Spleen (tissue), 11 donors: Measurements from ENCODE around the gene KLHL25. TPM values are rescaled to one million over a fixed set of nuclear protein-coding genes. Genes with fewer than 3 reads are reported as not detected.

Source experiments
- DNase-seq: peaks from one replicate; pipeline ENCODE4 v3.0.0-alpha.2; 2020
- H3K27ac ChIP-seq, 8 donors: fragments of 200-600 bp; sonication (generic) in 7 of 8; 1 replicate in 4 of 8; 2 replicates in 4 of 8; pipeline versions ENCODE4 v1.5.0 to v1.8.0; 2016 to 2021; ENCODE audit warnings: inconsistent platforms in 4 of 8, mild to moderate bottlenecking in 4 of 8, moderate library complexity in 1 of 8
- H3K27me3 ChIP-seq, 7 donors: fragments of 200-600 bp; sonication (generic) in 6 of 7; replicated peaks in 1 of 7; 1 replicate in 4 of 7; 2 replicates in 3 of 7; pipeline versions ENCODE4 v1.5.0 to v1.8.0; 2016 to 2021; ENCODE audit warnings: inconsistent platforms in 3 of 7, mild to moderate bottlenecking in 1 of 7
- H3K36me3 ChIP-seq, 6 donors: fragments of 200-600 bp; sonication (generic) in 5 of 6; 1 replicate in 4 of 6; 2 replicates in 2 of 6; pipeline versions ENCODE4 v1.5.0 to v1.8.0; 2016 to 2021; ENCODE audit warnings: inconsistent platforms in 2 of 6
- H3K4me1 ChIP-seq, 6 donors: fragments of 200-600 bp; sonication (generic) in 5 of 6; 1 replicate in 3 of 6; 2 replicates in 3 of 6; pipeline versions ENCODE4 v1.5.0 to v1.8.0; 2016 to 2021; ENCODE audit warnings: inconsistent platforms in 3 of 6
- H3K4me3 ChIP-seq, 8 donors: fragments of 200-600 bp; sonication (generic) in 7 of 8; 1 replicate in 4 of 8; 2 replicates in 4 of 8; pipeline versions ENCODE4 v1.5.0 to v1.8.0; 2016 to 2021; ENCODE audit warnings: inconsistent platforms in 4 of 8, mild to moderate bottlenecking in 4 of 8, moderate library complexity in 2 of 8
- H3K9me3 ChIP-seq, 8 donors: fragments of 200-600 bp; sonication (generic) in 7 of 8; 1 replicate in 4 of 8; 2 replicates in 4 of 8; pipeline versions ENCODE4 v1.5.0 to v1.8.0; 2016 to 2021; ENCODE audit warnings: inconsistent platforms in 4 of 8
- CTCF ChIP-seq, 11 experiments: fragments of 200-600 bp in 7 of 11; fragments of 450-650 bp in 4 of 11; sonication (generic) in 4 of 11; IDR thresholded peaks in 8 of 11; conservative IDR thresholded peaks in 3 of 11; 1 replicate in 7 of 11; 2 replicates in 4 of 11; pipeline versions ENCODE4 v1.4.0 to v1.8.0; 2016 to 2021; ENCODE audit warnings: antibody characterized with exemption in 11 of 11, inconsistent platforms in 4 of 11, mild to moderate bottlenecking in 1 of 11
- POLR2A ChIP-seq, 3 donors: fragments of 450-650 bp; IDR thresholded peaks; one replicate each; pipeline ENCODE4 v1.5.1; 2017; ENCODE audit warnings: antibody characterized with exemption in 3 of 3, mild to moderate bottlenecking in 1 of 3
- POLR2AphosphoS5 ChIP-seq, 3 donors: sonication (generic); formaldehyde crosslinking; IDR thresholded peaks; one replicate each; pipeline ENCODE4 v1.5.1; 2017; ENCODE audit warnings: antibody characterized with exemption in 3 of 3
- WGBS, 5 donors: extraction: QIAGEN DNeasy Blood & Tissue Kit in 3 of 5; methylation state at CpG; one replicate each; pipeline versions ENCODE4 v1.1.5 to v1.1.7; 2013 to 2018; 5-methylcytosine and 5-hydroxymethylcytosine counted together
- intact Hi-C: fragments of 100-400 bp; cut with DNase I; formaldehyde crosslinking; loops from one replicate; pipeline ENCODE4 v1.15.0; 2023; ENCODE audit warnings: low total_unique reads
- polyA plus RNA-seq, 3 donors: library from polyadenylated mRNA; stranded (reverse); fragments of 200-250 nt; gene quantifications; one replicate each; pipeline ENCODE4 v1.2.1, GENCODE V29; 2013
- total RNA-seq, 7 donors: library from RNA; depleted of rRNA in 3 of 7; stranded (reverse); fragments of >200 nt in 3 of 7; fragmentation: NEBNext Ultra II Directional in 4 of 7; extraction: Animal tissue kit (Norgen Biotek cat#: 25700) in 4 of 7; gene quantifications; one replicate each; pipeline versions ENCODE4 v1.1.0 to v1.2.1, GENCODE V29; 2016 to 2021
- donor health status: healthy with polysubstance abuse.
- donor health status: DM: no; HTN: no; CAD: no; lungs with moderate emphysema.
- donor health status: DM: no; HTN: no; CAD: no.
- donor health status: Bipolar disorder and iron deficiency.
- donor health status: healthy.
- donor health status: DM: no; HTN: no; CAD: no.
- donor health status: DM: yes; HTN: yes; CAD: no.

Gene KLHL25
- total and polyA plus RNA-seq, 10 donors, result 1.00 to 4.6 (median 3.1) TPM

- WGBS, 5 donors, result 51 to 67% (median 60%) methylated on average over 15 of the region's 15 CpGs
- Histone ChIP-seq H3K9me3 (no peaks in the 10 kb centered on the region), H3K27me3 (peaks cover 0 to 15% (median 0%) of the 10 kb centered on the region in 7 donors), H3K36me3 (no peaks in the 10 kb centered on the region), H3K4me1 (peaks cover 0 to 36% (median 28%) of the 10 kb centered on the region in 6 donors), H3K27ac (peak overlapping the region in 4 of 8 donors; percentile 43 to 89 (median 84)), H3K4me3 (peak overlapping the region; percentile 35 to 95 (median 88))
- intact Hi-C loops, result loop anchor here (10.0 kb wide), 1 partner anchor 61 kb away; no protein-coding TSS in a partner anchor
- no peak for TF ChIP-seq POLR2A (IDR thresholded peaks at IDR 0.05)
- TF ChIP-seq CTCF (IDR thresholded peaks at IDR 0.05 in 8 of 11, conservative IDR thresholded peaks at IDR 0.05 in 3 of 11), result no peak
- no peak for TF ChIP-seq POLR2AphosphoS5 (IDR thresholded peaks at IDR 0.05)
- no peak for DNase-seq
These were observed 896 bp upstream of the KLHL25 start for GRCh38 chr15:85795337-85796305.

- Histone ChIP-seq H3K36me3 (no peaks in the 10 kb centered on the region), H3K27me3 (peaks cover 0 to 15% (median 0%) of the 10 kb centered on the region in 7 donors), H3K27ac (peak overlapping the region; percentile 22 to 89 (median 82)), H3K9me3 (no peaks in the 10 kb centered on the region), H3K4me1 (peaks cover 0 to 36% (median 28%) of the 10 kb centered on the region in 6 donors), H3K4me3 (peak overlapping the region; percentile 64 to 95 (median 88))
- no peak for TF ChIP-seq POLR2A (IDR thresholded peaks at IDR 0.05)
- whole genome bisulfite sequencing, 5 donors, result 4 to 5% (median 4%) methylated on average over 43 to 56 of the region's 56 CpGs
- intact Hi-C loops, result loop anchor here (10.0 kb wide), 1 partner anchor 59 kb away; no protein-coding TSS in a partner anchor
- DNase-seq, result peak; percentile 90
These were observed 806 bp downstream of the KLHL25 start for GRCh38 chr15:85793641-85794597.

GRCh38 chr15:85792912-85793590, 1.7 kb downstream of the KLHL25 start:
- H3K9me3 ChIP-seq, result no peaks in the 10 kb centered on the region
- DNase-seq, result peak; percentile 63
- no peaks in the 10 kb centered on the region for H3K36me3 ChIP-seq
- WGBS, 5 donors, result 68 to 84% (median 81%) methylated on average over 14 of the region's 14 CpGs
- TF ChIP-seq CTCF (IDR thresholded peaks at IDR 0.05 in 8 of 11, conservative IDR thresholded peaks at IDR 0.05 in 3 of 11), result no peak
- no peak for TF ChIP-seq POLR2A (IDR thresholded peaks at IDR 0.05)
- TF ChIP-seq POLR2AphosphoS5 (IDR thresholded peaks at IDR 0.05), result no peak
- H3K4me1 ChIP-seq, result peaks cover 0 to 41% (median 28%) of the 10 kb centered on the region in 6 donors
- H3K27me3 ChIP-seq, result peaks cover 0 to 15% (median 0%) of the 10 kb centered on the region in 7 donors
- H3K27ac ChIP-seq, result no peak overlapping the region
- intact Hi-C loops, result loop anchor here (10.0 kb wide), 1 partner anchor 58 kb away; no protein-coding TSS in a partner anchor
- peak overlapping the region in 7 of 8 donors; percentile 65 to 95 (median 91) for H3K4me3 ChIP-seq
